Naive B cell (primary cell): ENCODE data around the gene ANKRD12. TPM values are rescaled to one million over a fixed set of nuclear protein-coding genes. Genes with fewer than 3 reads are reported as not detected.

Experiments
- ATAC-seq, 2 donors: fragments of 150-1000 bp; cut with Tn5 transposase; 2 replicates each; pipeline ENCODE4 v1.10.0; 2021; ENCODE audit warnings: low read depth in 2 of 2, mild to moderate bottlenecking in 2 of 2, moderate library complexity in 2 of 2
- DNase-seq: peaks from one replicate; pipeline ENCODE4 v3.0.0; 2022
- H3K27ac Mint-ChIP-seq, 6 donors: one replicate each; pipeline ENCODE4 v1.8.0; 2020 to 2022; ENCODE audit warnings: mild to moderate bottlenecking in 6 of 6, mixed read lengths in 6 of 6, moderate library complexity in 5 of 6, inconsistent platforms in 2 of 6
- H3K27me3 Mint-ChIP-seq, 3 donors: one replicate each; pipeline ENCODE4 v1.8.0; 2021 to 2022; ENCODE audit warnings: mixed read lengths in 3 of 3, mild to moderate bottlenecking in 1 of 3
- H3K36me3 Mint-ChIP-seq, 2 donors: one replicate each; pipeline ENCODE4 v1.8.0; 2020 to 2022; ENCODE audit warnings: mixed read lengths in 2 of 2, inconsistent platforms in 1 of 2, mild to moderate bottlenecking in 1 of 2
- H3K4me1 Mint-ChIP-seq, 3 donors: one replicate each; pipeline ENCODE4 v1.8.0; 2020 to 2022; ENCODE audit warnings: mixed read lengths in 3 of 3, inconsistent platforms in 1 of 3, mild to moderate bottlenecking in 1 of 3, moderate library complexity in 1 of 3
- H3K4me3 Mint-ChIP-seq, 8 donors: one replicate each; pipeline ENCODE4 v1.8.0; 2020 to 2022; ENCODE audit warnings: mild to moderate bottlenecking in 8 of 8, mixed read lengths in 8 of 8, moderate library complexity in 8 of 8, inconsistent platforms in 2 of 8
- H3K9me3 Mint-ChIP-seq, 7 donors: one replicate each; pipeline ENCODE4 v1.8.0; 2020 to 2022; ENCODE audit warnings: mixed read lengths in 7 of 7, mild to moderate bottlenecking in 5 of 7, inconsistent platforms in 2 of 7, moderate library complexity in 1 of 7
- polyA plus RNA-seq, 6 donors: library from polyadenylated mRNA; unstranded; fragments of 300-500 nt; fragmentation: Illumina TruSeq; gene quantifications; one replicate each; pipeline ENCODE4 v1.2.3, GENCODE V29; 2021; ENCODE audit warnings: low read depth in 6 of 6

ANKRD12 gene
- polyA plus RNA-seq, 6 donors from 2014 or later = 6.7 to 93.9 (median 27.4) TPM

DNA sequence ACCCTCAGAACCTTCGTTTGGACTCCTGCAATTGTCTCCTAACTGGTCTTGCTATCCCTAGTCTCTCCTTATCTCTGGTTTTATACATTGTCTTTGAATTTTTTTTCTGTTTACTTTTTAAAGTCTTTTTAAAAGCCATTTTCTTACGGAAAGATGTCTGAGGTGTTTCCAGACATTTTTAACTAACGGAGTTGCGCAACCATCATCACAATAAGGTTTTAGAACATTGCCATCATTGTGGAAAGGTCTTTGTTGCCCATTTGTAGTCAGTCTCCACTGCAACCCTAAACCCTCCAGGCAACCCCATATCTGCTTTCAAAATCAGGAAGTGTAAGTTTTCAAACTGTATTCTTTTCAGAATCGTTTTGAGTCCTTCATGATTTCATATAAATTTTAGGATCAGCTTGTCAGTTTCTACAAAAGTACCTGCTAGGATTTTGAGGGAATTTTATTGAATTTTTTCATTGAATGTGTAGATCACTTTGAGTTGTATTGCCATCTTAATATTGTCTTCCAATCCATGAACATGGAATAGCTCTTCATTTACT lies 46.3 kb downstream of the ANKRD12 start:
- ATAC-seq = peak in 1 of 2 donors; percentile 36
- Mint-ChIP-seq H3K36me3 (peaks cover 10 to 21% of the 10 kb centered on the region in 2 donors), H3K4me1 (peaks cover 36 to 70% (median 63%) of the 10 kb centered on the region in 3 donors), H3K4me3 (no peak overlapping the region), H3K27me3 (no peaks in the 10 kb centered on the region), H3K27ac (peak overlapping the region in 3 of 6 donors; percentile 5 to 38 (median 31)), H3K9me3 (peaks cover 0 to 3% (median 0%) of the 10 kb centered on the region in 7 donors)
- DNase-seq = no peak

DNA sequence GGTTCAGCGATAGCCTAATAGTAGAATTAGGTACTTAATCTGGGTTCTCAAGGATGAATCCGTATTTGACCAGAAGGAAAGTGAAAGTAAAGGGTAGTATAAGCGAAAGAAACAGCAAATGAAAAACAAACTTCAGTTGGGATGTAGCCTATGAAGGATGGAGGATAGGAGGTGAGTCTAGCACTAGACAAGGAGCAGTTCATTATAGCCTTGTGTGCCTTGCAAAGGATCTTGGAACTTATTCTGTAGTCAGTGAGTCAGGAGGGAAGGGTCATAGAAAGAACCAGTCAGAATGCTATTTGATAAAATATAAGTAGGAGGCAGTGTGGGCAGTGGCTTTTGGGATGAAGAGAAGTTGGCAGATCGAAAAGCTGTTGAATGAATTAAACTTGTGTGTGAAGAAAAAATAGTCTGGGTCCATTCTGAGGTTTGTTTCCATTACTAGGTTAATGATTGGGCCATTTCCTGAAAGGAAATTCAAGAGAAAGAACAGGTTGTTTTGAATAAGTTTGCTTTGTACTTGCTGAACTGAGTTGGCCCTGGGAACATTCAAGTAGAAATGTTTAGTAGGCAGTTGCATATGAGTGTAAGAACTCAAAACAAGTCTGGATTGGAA lies 48.5 kb downstream of the ANKRD12 start:
- ATAC-seq = peak; percentile 35 to 40
- H3K9me3 Mint-ChIP-seq = peaks cover 0 to 3% (median 0%) of the 10 kb centered on the region in 7 donors
- H3K36me3 Mint-ChIP-seq = peaks cover 10 to 25% of the 10 kb centered on the region in 2 donors
- peak overlapping the region in 5 of 6 donors; percentile 2 to 73 (median 4) for H3K27ac Mint-ChIP-seq
- H3K4me1 Mint-ChIP-seq = peaks cover 28 to 57% (median 50%) of the 10 kb centered on the region in 3 donors
- no peaks in the 10 kb centered on the region for H3K27me3 Mint-ChIP-seq
- DNase-seq = no peak
- peak overlapping the region; percentile 24 to 84 (median 70) for H3K4me3 Mint-ChIP-seq

DNA sequence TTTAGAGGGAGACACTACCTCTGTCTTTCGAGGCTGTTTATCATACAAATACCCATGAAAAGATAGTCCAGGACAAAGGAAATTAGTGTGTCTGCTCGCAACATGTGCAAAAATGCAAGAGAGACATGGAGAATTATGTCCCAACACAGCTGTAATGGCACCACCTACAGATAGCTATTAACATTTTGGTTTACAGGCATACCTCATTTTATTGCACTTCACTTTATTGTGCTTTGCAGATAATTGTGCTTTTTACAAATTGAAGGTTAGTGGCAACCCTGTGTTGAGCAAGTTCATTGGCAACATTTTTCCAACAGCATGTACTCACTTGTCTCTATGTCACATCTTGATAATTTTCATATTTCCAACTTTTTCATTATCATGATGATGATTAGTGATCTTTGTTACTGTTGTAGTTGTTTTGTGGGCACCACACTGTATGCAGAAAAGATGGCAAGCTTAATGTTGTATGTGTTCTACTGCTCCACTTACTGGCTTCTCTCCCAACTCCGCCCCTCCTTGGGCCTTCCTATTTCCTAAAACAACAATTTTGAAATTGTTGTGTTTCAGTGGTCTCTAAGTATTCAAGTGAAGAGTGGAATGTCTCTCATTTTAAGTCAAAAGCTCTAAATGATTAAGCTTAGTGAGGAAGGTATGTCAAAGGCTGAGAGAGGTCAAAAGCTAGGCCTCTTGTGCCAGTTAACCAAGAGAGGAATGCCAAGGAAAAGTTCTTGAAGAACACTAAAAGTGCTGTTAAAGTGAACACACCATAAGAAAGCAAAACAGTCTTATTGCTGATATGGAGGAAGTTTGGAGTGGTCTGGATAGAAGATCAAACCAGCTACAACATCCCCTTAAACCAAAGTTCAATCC lies 52.0 kb downstream of the ANKRD12 start:
- Mint-ChIP-seq H3K4me3 (no peak overlapping the region), H3K4me1 (peaks cover 24 to 37% (median 34%) of the 10 kb centered on the region in 3 donors), H3K36me3 (peaks cover 14 to 32% of the 10 kb centered on the region in 2 donors), H3K9me3 (peaks cover 0 to 3% (median 0%) of the 10 kb centered on the region in 7 donors), H3K27me3 (no peaks in the 10 kb centered on the region), H3K27ac (peak overlapping the region in 2 of 6 donors; percentile 72 to 75)
- ATAC-seq = no peak
- DNase-seq = no peak

DNA sequence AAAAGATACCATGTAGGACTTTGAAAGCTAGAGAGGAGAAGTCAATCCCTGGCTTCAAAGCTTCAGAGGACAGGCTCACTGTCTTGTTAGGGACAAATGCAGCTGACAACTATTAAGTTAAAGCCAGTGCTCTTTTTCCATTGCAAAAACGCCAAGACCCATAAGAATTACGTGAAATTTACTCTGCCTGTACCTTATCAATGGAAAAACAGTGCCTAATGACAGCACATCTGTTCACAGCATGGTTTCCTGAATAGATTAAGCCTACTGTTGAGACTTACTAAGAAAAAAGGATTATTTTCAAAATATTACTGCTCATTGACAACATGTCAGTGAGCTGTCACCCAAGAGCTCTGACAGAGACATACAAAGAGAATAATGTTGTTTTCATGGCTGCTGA lies 52.9 kb downstream of the ANKRD12 start:
- H3K4me3 Mint-ChIP-seq = no peak overlapping the region
- DNase-seq = no peak
- H3K27ac Mint-ChIP-seq = no peak overlapping the region
- ATAC-seq = no peak
- no peaks in the 10 kb centered on the region for H3K27me3 Mint-ChIP-seq
- H3K36me3 Mint-ChIP-seq = peaks cover 17 to 35% of the 10 kb centered on the region in 2 donors
- H3K4me1 Mint-ChIP-seq = peaks cover 25 to 35% (median 26%) of the 10 kb centered on the region in 3 donors
- H3K9me3 Mint-ChIP-seq = peaks cover 0 to 3% (median 0%) of the 10 kb centered on the region in 7 donors

DNA sequence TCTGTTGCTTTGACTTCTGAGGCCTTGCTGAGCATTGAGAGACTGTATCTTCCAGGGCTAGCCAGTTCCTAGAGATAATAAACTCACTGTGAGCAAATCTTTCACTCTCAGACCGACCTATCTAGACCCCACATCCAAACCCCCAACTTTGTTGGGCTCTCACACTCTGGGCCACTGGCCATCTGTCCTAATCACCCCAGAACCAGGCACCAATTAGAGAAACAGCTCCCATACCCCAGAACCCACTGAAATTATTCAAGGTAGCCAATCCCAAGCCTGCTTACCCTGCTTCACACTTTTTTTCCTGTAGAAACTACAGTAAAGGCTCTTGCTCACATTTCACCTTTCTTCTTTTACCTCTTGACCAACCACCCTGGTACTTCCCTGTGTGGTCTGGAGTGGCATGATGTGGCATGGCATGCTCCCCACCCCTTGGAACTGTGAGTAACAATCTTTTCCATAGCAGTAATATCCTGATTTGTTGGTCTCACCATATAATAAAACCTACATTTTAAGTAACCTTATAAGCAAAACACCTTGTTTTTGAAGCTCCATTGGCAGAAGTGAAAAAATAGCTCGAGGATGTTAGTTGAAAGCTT lies 55.2 kb downstream of the ANKRD12 start:
- Mint-ChIP-seq H3K36me3 (peaks cover 7 to 24% of the 10 kb centered on the region in 2 donors), H3K4me1 (peaks cover 7 to 19% (median 12%) of the 10 kb centered on the region in 3 donors), H3K27me3 (no peaks in the 10 kb centered on the region), H3K9me3 (no peaks in the 10 kb centered on the region), H3K4me3 (no peak overlapping the region), H3K27ac (peak overlapping the region in 2 of 6 donors; percentile 39 to 49)
- no peak for DNase-seq
- no peak for ATAC-seq

DNA sequence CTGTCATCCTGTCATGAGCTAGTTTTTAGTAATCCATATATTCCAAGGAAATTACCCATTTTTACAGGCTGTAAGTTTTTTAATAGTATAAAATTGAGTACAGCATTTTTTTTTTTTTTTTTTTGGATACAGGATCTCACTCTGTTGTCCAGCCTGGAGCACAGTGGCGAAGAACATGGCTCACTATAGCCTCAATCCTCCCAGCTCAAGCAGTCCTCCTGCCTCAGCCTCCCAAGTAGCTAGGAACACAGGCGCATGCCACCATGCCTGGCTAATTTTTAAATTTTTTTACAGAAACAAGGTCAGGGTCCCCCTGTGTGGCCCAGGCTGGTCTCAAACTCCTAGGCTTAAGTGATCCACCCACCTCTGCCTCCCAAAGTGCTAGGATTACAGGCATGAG lies 56.5 kb downstream of the ANKRD12 start:
- Mint-ChIP-seq H3K9me3 (no peaks in the 10 kb centered on the region), H3K4me1 (peaks cover 7 to 19% (median 12%) of the 10 kb centered on the region in 3 donors), H3K4me3 (no peak overlapping the region), H3K27me3 (no peaks in the 10 kb centered on the region), H3K36me3 (peaks cover 16 to 24% of the 10 kb centered on the region in 2 donors), H3K27ac (peak overlapping the region in 2 of 6 donors; percentile 44 to 55)
- ATAC-seq (no peak), DNase-seq (no peak)

DNA sequence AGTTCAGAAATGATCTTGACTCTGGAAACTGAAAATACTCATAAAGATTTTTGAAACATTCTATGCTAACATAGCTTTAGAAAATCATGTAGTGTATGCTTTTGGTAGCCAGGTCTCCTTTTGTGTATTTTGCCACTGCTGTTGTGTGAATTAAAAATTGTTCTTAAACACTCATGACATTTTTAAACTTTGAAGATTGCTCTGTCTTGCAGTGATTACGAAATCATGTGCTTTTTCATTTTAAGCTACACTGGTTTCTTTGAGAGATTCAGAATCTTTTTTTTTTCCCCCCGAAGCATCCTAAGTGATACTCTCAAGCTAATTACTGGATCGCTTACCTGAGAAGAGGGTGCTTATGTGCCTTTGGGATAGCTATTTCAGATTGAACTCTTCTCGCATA lies 60.0 kb downstream of the ANKRD12 start:
- H3K36me3 Mint-ChIP-seq = peaks cover 16 to 19% of the 10 kb centered on the region in 2 donors
- H3K4me1 Mint-ChIP-seq = peaks cover under 1 to 22% (median 8%) of the 10 kb centered on the region in 3 donors
- no peak for ATAC-seq
- H3K4me3 Mint-ChIP-seq = no peak overlapping the region
- no peaks in the 10 kb centered on the region for H3K27me3 Mint-ChIP-seq
- H3K9me3 Mint-ChIP-seq = no peaks in the 10 kb centered on the region
- DNase-seq = no peak
- no peak overlapping the region for H3K27ac Mint-ChIP-seq

DNA sequence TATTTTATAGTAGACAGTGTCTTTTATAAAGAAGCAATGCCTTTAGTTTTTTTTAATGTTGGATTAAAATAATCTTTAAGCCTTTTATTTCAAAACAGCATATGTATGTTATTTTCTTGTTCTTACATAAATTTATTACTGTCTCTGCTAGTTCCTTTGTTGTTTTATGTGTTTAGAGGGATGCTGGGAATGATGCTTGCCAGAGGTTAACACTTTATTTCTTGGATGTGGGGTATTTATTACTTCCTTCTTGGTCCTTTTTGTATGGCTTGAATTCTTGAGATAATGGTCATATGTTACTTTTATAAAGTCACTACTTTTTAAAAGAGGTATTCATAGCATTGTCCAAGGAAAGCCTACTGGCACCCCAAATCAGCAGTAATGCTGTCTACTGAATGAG lies 63.1 kb downstream of the ANKRD12 start:
- no peak for ATAC-seq
- no peak overlapping the region for H3K27ac Mint-ChIP-seq
- no peak overlapping the region for H3K4me3 Mint-ChIP-seq
- no peaks in the 10 kb centered on the region for H3K9me3 Mint-ChIP-seq
- H3K4me1 Mint-ChIP-seq = peaks cover 0 to 10% (median 4%) of the 10 kb centered on the region in 3 donors
- H3K36me3 Mint-ChIP-seq = peaks cover 8 to 11% of the 10 kb centered on the region in 2 donors
- no peaks in the 10 kb centered on the region for H3K27me3 Mint-ChIP-seq
- no peak for DNase-seq

DNA sequence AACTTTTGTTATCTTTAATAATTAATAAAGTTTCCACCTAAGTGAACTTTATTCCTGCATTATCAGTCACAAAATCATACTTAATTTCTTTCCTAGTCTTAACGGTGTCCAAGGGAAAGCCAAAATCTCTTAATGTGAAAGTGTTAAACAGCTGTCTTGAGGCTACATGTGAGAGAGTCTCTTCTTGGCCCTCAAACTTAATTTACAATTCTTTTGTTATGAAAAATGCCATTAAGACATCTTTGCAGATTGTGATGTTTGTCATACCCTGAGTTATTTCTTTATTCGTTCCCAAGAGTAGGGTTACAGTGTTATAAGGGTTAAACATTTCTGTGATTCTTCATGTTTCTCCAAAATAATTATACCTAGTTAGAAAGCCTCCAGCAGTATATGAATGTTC lies 64.6 kb downstream of the ANKRD12 start:
- Mint-ChIP-seq H3K27ac (peak overlapping the region in 1 of 6 donors; percentile 26), H3K9me3 (no peaks in the 10 kb centered on the region), H3K27me3 (no peaks in the 10 kb centered on the region), H3K4me3 (no peak overlapping the region), H3K4me1 (peaks cover 0 to 6% (median under 1%) of the 10 kb centered on the region in 3 donors), H3K36me3 (peaks cover 2 to 8% of the 10 kb centered on the region in 2 donors)
- ATAC-seq (no peak), DNase-seq (no peak)

DNA sequence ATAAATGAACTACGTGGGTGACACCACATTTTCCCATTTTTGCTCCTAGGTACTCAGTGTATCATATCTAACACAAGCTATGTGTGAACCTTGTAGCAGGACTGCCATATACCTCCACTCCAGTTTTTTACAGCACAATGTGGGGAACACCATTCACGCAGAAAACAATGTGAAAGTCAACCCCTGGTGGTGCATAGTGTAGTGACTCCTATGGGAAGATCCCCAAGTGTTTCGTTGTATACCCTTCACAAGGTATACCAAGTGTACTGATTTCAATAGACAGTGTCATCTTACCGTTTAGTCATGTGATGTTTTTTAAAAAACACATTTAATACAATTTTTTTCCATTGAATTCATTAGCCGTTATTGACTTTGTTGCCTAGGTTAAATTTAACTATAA lies 68.1 kb downstream of the ANKRD12 start:
- DNase-seq = no peak
- no peaks in the 10 kb centered on the region for H3K9me3 Mint-ChIP-seq

DNA sequence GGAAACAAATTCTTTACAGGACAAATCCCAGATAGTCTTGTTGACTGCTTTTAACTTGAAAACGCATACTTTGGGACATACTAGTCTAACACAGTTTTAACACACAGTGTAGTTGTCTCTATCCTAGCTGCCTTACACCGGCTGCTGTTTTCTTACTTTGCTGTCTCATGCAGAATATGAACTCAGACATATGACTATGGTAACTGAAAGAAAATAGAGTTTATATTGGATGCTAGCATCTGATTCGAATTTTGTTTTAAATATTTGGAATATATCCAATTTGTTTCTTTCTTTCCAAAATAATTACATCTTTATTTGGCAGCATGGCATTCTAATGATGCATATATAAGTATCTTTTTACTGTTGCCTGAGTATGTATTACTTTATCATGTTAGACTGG lies 69.8 kb downstream of the ANKRD12 start:
- H3K27me3 Mint-ChIP-seq = no peaks in the 10 kb centered on the region
- no peak overlapping the region for H3K4me3 Mint-ChIP-seq
- ATAC-seq (no peak), DNase-seq (no peak)
- H3K36me3 Mint-ChIP-seq = no peaks in the 10 kb centered on the region
- H3K9me3 Mint-ChIP-seq = no peaks in the 10 kb centered on the region
- no peaks in the 10 kb centered on the region for H3K4me1 Mint-ChIP-seq
- H3K27ac Mint-ChIP-seq = no peak overlapping the region

More for the DNA sequence above, 68.1 kb downstream of the ANKRD12 start:
- no peak for ATAC-seq
- H3K27ac Mint-ChIP-seq = no peak overlapping the region
- no peaks in the 10 kb centered on the region for H3K27me3 Mint-ChIP-seq
- peaks cover 0 to 3% (median 0%) of the 10 kb centered on the region in 3 donors for H3K4me1 Mint-ChIP-seq
- no peak overlapping the region for H3K4me3 Mint-ChIP-seq
- no peaks in the 10 kb centered on the region for H3K36me3 Mint-ChIP-seq

DNA sequence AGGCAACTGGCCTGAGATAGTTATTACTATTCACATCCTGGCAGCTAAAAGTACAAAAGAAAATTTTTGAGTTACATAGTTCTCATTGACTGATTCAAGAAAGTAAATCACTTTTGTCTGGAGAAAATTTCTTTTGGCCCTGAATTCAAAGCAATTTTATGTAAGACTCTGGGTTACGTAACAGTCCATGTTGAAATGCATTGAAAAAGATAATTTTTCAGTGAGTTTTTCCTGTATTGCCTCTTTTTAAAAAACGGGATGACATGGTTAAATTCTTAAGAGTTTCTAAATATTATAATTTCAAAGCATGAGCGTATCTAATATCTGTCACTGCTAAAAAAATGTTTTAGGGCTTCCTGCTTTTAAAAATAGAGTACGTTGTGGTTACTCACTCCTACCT lies 72.7 kb downstream of the ANKRD12 start:
- ATAC-seq (no peak), DNase-seq (no peak)
- H3K36me3 Mint-ChIP-seq = peaks cover under 1 to 13% of the 10 kb centered on the region in 2 donors
- peak overlapping the region in 3 of 6 donors; percentile 16 to 71 (median 61) for H3K27ac Mint-ChIP-seq
- H3K4me1 Mint-ChIP-seq = no peaks in the 10 kb centered on the region
- no peaks in the 10 kb centered on the region for H3K27me3 Mint-ChIP-seq
- H3K9me3 Mint-ChIP-seq = no peaks in the 10 kb centered on the region
- no peak overlapping the region for H3K4me3 Mint-ChIP-seq

DNA sequence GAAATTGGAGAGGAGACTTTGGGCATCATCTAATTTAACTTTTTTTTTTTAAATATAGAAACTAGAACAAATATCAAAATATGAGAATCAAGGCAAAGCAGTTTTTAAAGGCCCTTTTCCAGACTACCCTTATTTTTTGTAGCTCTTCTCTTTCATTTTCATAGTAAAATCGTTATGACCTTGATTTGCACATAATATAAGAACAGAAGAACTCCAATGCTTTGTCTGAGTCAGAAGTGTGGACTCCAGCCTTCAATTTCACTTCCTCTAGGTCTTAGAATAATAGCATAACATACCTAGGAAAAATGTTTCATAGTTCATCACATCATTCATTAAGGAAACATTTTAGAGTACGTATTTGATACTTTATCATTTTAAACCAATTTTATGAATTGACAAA lies 74.4 kb downstream of the ANKRD12 start:
- Mint-ChIP-seq H3K4me3 (no peak overlapping the region), H3K36me3 (peaks cover 15 to 20% of the 10 kb centered on the region in 2 donors), H3K27ac (peak overlapping the region in 2 of 6 donors; percentile 18 to 36), H3K4me1 (peaks cover 0 to 4% (median 0%) of the 10 kb centered on the region in 3 donors), H3K9me3 (no peaks in the 10 kb centered on the region), H3K27me3 (no peaks in the 10 kb centered on the region)
- ATAC-seq = no peak
- no peak for DNase-seq
